Hematopoietic multipotent progenitor cell (in vitro differentiated cells): ENCODE measurements around the gene COL13A1. TPM values are rescaled to one million over a fixed set of nuclear protein-coding genes. Genes with fewer than 3 reads are reported as not detected.

Experiments
- DNase-seq, 3 donors: peaks; one replicate each; pipeline ENCODE4 v3.0.0-alpha.2; 2011 to 2015; ENCODE audit warnings: low read depth in 2 of 3, low spot score in 2 of 3
- total RNA-seq: library from RNA; depleted of rRNA; stranded (reverse); fragments of >200 nt; gene quantifications from one replicate; pipeline ENCODE4 v1.2.3, GENCODE V29; 2012

The COL13A1 gene
- total RNA-seq, 1 donor = under 0.01 TPM

DNA sequence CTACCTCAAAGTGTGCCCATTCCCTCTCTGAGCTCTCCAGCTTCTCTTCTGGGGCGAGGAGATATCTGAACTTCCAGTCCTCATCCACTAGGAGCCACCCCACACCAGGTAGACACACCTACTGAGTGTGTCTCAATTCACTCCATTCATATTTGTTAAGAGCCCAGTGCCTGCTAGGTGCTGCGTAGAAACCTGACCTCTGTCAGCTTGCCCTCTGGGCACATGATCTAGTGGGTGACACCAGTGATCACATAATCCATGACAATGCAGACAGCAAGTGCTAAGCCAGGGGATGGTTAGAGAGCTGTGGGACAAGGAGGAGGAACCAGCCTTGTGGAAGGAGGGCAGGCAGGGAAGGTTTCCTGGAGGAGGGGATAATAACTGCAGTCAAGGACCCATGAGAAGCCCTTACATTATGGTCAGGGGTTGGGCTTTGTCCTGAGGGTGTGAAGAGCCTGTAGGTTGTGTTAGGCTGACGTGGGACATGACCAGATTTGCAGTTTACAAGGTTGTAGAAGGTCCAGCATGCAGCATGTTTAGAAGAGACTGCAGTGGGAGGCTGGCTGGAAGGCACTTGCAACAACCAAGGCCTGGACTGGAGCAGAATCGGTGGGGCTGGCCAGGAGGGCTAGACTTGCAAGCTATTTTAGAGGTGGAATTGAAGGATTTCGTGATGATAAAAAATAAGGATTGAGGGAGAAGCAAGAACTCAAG is 81.8 kb downstream of the COL13A1 start:
- DNase-seq = no peak

DNA sequence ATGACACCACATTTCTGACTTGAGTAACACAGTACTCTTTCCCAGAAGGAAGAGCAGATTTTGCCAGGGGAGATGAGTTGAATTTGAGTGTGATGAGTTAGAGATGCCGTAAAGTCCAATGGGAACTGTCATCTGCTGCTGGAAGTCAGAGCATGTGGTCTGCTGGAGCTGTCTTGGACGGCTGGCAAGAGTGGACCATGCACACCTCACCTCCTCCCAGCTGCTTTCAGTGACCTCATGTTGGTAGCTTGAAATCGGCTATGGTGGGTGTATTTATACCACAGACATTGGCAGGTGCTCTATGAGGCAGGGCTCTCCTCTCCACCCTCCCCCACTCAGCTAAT is 82.3 kb downstream of the COL13A1 start:
- DNase-seq = no peak

DNA sequence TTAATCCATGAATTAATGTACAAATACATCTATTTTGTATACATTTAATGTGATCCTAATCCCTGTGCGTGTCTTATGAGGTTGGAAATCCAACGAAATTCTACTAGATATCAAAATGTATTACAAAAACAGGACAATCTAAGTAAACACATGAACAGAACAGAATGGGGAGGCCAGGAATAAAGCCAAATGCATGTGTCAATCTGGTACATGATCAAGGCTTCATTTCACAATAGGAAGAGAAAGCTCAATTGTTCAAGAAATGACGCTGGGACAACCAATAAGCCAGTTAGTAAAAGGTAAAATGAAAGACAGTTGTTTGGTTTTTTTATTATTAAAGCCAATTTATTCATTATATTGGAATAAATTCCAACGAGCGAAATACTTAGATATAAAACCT is 83.0 kb downstream of the COL13A1 start:
- no peak for DNase-seq

DNA sequence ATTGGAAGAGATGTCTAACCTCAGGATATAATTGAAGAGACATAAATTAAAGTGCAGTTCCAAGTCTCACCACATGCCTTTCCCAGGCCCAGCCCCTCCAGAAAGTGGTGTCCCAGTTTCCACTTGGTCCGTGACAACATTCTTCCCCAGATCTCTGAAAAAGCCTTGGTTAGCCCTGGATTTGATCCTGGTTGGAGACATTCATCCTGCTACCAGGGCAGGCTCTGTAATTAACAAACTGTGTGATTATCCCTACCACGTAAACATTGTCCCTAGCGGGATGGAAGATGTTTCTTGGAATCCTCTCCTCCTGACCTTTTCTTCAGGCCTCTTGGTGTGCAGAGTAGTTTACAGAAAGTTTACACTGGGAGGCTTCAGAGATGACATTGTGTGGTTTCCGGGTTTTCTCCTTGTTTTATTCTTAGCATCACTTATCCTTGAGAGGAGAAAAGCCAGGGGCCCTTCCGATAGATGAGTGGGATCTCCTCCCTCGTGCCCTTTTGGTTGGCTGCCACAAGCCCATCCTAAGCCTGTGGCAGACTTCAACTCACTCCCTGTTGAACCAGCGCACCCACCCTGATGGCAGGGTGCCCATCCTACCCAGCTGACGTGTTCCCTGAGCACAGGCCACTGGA is 83.8 kb downstream of the COL13A1 start:
- no peak for DNase-seq

DNA sequence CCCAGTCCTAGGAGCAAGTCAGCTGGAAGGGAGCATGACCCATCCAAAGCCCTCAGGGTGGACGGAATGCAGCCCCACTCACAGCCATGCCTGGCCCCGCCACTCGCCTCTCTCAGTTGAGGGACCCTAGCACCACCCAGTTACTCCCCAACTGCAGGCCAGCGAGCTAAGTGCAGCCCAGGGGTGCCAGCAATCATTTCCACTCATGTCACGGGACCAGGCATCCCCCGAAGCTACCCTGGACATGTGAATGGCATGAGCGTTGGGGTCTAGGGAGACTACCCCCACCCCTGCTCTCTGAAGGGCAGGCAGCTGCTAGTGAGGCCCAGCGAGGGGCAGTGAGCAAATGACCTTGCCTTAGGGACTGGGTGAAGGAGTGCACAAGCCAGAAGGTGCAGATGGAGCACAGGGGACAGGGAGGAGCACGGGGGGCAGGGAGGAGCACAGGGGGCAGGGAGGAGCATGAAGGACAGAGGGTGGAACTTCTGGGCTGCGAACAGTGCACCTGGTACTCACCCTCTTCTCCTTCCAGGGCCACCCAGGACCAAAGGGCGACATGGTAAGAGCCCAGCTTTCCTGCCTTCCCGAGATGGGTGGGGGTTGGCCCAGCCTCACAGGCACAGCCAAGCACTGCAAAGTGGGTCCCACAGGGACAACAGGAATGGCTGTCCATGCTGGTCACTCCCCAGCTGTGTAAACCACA is 87.3 kb downstream of the COL13A1 start:
- DNase-seq = no peak

DNA sequence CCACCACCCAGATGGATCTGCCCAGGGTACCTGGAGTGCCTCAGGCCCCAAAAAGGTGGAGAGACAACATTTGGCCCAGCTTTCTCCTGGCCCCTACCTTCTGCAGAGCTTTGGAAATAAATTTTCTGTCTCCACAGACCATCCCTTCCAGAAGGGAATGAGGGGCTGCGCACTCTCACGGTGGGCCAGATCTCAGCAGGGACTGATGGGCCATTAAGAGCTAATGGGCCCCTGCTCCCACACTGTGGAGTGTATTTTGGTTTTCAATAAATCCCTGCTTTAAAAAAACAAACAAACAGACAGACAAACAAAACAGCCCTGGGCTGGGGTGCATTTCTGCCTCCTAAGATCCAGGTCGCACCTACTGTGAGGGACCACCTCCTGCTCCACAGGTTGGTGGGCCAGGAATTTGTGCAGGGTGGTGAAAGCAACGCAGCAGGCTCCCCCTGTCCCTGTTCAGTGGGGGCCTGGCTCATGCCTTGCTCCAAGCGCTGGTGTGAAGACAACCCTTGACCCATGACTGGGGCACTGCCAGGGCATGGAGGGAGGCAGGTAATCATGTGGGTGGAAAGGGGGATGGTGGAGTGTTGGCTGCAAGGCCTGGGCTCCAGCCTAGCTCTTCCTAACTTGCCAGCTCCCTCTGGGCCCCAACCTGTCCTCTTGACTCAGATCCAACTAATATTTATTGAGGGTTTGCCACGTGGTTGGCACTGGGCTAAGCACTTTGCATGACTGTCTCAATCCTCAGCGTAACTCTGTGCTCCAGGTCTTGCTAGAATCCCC is 88.5 kb downstream of the COL13A1 start:
- DNase-seq = no peak

DNA sequence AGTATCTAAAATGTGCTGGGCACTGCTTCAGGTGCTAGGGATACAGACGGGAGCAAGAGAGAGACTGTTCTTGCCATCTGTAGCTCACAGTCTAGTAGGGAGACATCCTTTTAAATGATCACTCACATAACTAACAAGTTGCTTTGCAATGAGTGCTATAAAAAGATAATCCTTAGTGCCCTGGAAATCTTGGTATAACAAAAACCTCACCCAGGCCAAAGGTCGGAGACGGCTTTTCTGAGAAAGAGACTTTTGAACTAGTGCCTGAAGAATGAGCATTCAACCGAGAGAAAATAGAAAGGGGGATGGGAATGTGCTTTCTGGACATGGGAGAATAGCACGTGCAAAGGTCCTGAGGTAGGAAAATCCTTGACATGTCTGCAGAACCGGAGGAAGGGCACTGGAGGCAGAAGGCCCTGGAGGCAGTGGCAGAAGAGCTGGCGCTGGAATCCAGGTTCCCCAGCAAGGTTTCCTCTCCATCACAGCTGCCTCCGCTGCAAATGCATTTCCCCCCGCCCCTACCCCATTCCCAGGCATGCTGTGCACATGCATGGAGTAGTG is 89.4 kb downstream of the COL13A1 start:
- DNase-seq = no peak

DNA sequence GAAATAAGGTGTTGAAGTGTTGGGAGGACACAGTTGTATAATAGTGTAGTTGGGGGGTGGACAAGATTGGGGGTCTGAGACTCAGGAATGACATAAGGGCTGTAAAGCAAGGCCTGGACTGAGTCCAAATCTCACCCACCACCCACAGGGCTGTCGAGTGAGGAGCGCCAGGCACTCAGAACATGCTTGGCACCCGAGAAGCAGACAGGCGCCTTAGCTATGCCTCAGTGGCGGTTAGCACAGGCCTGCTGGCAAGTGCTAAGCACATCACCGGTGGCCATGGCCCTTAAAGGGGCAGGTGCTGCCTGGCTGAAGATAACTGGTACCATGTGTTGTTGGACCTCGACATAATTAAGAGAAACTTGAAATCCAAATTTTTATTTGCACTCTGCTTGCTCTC is 90.7 kb downstream of the COL13A1 start:
- no peak for DNase-seq

DNA sequence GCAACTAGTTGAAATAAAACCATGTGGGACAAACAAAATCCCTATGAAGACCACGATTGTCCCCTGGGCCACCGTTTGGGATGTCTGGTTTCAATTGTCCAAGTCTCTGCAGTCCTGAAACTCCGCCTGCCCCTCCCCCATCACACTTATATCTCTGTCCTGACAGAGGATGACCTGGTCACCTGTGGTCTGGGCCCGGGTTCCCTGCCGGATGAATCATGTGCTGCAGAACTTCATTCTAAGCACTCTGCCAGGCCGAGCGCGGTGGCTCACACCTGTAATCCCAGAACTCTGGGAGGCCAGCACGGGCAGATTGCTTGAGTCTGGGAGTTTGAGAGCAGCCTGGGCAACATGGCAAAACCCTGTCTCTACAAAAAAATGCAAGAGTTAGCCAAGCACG is 91.1 kb downstream of the COL13A1 start:
- no peak for DNase-seq

DNA sequence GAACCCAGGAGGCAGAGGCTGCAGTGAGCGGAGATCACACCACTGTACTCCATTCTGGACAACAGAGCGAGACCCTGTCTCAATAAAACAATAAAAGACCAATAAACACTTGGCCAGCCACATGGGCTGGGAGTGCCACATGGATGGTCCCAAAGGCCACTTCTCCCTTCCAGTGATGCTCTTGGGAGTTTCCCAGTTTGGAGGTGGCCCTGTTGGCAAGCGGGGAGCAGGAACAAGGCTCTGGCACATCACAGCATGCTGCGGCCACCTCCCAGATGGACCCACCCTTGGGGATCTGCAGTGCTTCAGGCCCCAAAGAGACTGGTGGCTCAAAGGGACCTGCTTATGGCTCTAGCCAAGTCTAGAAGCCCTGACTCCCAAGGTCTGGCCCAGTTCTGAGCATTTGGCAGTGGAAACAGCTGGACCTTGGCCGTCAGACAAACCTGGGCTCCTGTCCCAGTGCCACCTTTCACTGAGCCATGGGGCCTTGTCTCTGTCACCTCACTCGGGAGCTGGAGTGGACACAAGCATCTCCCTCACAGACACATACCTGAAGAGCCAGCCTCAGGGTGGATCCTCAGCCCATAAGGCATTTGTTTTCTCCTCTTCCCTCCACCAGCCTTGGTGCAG is 91.7 kb downstream of the COL13A1 start:
- DNase-seq = no peak

DNA sequence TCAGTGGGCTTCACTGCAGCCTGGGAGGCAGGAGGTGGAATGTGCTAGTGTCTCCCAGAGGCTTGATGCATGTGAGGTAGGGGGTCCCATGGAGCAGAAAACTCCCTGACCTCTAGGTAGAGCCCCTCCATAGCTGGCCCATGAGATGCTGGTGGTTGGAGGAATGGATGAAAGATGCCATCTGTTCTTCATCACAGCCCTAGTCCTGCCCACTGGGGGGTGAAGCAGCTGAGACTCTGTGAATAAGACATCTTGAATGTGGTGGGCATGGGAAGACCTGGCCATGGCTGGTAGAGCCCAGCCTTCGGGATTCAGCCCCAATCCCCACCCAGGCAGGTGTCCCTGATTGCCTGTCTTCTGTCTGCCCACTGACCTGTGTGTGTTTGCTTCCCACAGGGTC is 92.5 kb downstream of the COL13A1 start:
- no peak for DNase-seq

DNA sequence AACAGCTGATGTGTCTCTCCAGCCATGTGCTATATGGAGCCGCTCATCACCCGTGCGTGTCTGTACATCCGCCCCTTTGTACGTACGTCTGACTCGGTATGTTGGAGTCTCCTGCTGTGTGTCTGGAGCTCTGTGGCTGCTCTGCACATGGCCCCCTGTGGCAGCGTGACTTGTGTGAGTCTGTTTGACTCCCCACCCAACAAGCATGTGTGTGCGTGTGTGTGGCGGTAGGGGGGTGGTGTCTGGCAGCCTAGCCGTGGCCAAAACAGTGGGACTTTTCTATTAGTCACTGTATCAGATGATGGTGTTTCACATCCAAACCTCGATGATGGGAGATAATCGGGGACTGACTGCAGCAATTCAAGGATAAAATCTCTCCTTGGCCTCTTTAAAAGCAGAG is 94.1 kb downstream of the COL13A1 start:
- no peak for DNase-seq

DNA sequence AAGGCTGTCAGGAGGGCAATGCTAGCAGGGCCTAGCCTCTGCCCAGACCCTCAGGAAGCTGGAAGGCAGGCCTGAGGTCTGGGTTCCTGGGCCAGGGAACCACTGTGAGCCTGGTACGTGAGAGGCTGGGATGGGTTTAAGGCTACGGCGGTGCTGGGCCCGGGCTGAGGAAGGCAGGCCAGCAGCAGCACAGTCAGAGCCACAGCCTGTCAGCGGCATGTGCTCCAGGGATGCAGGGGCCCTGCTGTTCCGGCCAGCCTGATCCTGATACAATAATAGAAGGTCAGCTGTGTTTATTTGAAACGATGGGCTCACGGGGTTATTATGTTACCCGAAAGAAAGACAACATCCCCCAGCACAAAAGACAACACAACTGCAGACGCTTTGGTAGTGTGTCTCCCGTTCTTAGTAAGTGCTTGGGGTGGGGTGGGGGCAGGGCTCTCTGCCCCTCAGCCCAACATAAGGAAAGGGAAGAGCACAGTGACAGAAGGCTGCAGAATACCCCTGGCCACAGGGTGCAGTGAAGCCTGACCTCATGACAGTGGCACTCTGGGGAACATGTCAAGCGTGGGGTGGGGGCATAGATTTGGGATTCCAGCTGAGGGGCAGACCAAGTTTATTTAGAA is 95.0 kb downstream of the COL13A1 start:
- no peak for DNase-seq

DNA sequence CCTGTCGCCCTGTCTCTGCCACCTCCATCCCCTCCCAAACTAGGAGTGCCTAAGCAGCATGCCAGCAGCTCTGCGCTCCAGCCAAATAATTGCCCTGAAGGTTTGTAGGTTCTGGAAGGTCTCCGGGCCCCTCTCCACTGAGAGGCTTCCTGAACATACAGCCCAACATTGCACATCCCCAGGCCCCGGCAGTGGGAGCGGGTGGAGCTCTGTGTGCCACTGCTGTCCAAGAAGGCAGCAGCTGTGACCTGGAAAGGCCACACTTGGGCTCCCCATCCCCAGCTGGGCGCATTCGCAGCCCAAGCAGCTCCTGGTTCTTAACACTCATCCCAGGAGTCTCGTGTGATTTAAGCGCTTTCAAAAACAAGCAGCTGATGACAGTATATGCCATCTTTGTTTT is 95.7 kb downstream of the COL13A1 start:
- no peak for DNase-seq

DNA sequence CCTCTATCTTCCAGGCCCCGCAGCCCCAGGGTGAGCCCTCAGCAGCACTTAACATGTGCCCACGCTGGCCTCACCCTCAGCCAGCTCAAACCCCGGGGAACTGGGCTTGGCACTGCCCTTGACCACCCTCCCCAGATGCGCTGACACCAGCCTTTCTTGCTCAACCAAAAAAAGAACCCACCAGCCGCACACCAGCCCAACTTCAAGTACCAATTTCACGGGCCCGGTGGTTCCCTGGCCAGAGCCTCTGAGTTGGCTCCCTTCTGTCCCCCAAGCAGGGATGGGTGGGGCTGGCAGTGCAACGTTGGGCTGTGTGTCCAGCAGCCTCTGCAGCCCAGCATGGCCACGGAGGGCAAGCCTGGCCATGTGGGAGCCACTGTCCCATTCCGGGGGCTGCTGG is 96.3 kb downstream of the COL13A1 start:
- DNase-seq = no peak

DNA sequence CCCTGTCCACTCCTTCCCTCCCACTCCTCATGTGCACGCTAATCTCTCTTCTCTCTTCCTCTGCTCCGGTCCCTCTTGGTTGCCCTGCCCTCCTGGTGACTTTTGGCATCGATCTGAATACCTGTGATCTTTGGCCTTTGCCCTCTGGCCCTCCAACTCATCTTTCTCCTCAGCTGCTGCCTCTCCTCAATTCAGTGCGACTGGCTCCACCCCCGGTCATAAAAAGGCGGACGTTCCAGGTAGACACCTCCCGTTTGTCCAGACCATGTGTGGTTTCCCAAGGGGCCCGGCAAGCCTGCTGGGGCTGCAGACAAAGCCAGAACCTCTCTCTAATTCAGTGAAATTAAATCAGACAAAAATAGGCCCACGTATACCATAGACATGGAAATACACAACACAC is 96.8 kb downstream of the COL13A1 start:
- DNase-seq = no peak

DNA sequence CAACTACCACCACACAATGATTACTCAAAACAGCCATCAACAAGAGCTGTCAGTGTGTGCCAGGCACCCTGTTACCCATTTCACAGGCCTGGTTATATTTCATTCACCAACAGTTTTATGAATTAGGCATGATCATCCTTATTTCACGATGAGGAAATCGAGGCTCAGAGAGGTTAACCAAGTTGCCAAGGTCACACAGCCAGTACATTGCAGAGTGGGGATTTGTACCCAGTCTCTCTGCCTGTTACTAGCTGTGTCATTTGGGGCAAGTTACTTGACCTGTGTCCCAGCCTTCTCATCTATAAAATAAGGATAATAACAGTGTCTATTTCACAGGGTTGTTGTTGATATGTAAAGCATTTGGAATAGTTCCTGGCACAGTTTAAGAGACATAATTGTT is 97.2 kb downstream of the COL13A1 start:
- no peak for DNase-seq

DNA sequence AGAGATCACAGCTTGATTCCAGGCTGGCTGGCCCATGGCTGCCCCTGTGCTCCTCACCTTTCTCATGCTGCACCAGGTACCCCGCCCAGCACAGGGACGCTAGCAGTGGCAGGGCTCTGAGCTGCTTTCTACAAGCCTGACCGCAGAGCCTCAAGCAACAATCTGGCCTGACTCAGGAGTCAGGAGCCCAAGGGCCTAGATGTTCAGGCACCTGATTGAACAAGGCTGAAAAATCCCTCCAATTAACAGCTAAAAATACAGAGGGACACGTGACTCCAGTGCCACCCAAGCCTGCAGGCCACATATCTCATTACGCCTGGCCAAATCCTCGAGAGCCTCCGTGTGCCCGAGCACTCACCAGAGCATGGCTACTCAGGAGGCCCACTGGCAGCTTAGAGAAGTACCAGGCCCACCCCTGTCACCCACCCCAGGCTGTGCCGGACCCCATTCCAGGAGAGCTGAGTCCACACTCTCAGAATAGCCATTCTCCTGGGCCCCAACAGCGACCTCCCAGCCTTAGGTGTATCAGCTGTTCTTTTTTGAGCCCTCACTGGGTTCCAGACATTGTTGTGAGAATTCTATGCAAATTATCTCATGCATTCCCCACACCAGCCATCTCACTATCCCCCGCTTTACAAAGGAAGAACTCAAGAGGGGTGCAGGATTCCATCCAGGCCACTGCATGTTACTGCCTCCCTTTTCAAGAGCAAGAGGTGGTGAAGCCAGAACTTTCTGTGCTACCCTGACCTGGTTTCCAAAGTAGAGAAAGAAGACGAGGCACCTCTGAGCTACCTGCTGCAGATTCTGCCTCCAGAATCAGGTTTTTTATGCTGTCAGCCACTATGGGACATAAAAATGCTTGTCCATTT is 98.3 kb downstream of the COL13A1 start:
- no peak for DNase-seq

DNA sequence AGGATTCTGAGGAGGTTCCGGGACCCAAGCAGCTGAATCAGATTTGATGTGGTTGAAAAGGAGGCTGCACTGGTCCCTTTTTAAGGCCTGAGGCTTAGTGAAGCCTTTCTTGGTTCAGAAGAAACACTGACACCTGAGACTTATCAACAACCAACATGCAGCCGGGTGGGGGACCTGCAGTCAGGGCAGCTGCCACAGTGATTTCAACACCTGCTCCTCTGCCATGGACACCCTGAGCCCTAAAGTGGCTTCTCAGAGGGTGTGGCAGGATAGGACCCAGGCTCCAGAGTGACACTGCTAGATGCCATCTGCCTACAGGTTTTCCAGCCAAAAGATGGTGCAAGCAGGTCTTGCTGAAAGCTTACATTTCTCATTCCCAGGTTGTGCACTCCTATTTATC is 99.3 kb downstream of the COL13A1 start:
- DNase-seq = no peak
